CD4-positive, alpha-beta T cell treated with Interleukin-17A for 1 hour (primary cell): ENCODE measurements around the gene PLXNB1.

Experiments used
- DNase-seq: peaks from one replicate; pipeline ENCODE4 v3.0.0-alpha.2; 2020

Gene PLXNB1

DNA sequence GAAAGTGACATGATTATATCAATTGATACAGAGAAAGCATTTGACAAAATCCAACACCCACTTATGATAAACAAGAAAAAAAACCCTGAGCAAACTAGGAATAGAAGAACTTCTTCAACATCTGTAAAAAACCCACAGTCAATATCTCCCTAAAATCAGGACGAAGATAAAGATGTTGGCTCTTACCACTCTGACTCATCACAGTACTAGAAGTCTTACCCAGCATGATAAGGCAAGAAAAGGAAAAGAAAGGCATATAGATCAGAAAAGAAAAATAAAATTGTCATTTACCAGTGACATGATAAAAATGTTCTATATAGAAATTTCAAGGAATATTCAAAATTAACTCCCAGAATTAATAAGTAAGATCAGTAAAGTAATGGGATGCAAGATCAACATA lies 65.0 kb downstream of the PLXNB1 start:
- no peak for DNase-seq

DNA sequence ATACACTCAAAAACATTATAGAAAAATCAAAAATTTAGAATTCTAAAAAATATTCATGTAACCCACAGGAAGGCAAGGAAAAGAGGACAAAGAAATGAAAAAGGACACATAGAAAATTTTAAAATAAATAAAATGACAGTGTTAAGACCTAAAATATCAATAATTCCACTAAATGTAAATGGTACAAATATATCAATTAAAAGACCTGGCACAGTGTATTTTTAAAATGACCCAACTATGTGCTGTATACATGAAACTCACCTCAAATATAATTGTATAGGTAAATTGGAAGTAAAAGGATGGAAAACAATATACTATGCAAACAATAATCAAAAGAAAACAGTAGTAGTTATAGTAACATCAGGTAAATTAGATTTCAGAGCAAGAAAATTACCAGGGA lies 68.0 kb downstream of the PLXNB1 start:
- no peak for DNase-seq

DNA sequence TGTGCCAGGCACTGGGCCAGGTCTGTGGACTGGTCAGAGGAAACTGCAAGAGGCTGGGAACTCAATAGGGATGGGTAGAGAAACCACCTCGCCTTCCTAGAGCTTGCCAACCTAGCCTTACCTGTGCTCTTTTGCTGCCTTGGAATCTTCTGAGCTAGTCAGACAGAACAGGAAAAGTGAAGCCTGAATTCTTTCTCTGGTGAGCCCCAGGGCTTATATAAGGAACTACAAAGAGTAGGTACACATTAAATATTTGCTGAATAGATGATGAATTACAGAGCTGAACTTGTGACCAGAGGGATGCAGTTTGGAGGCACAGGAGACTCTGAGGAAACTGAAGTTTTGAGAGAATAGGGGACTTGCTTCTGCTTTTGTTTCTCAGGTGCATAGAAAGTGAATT lies 73.5 kb downstream of the PLXNB1 start:
- DNase-seq = no peak

DNA sequence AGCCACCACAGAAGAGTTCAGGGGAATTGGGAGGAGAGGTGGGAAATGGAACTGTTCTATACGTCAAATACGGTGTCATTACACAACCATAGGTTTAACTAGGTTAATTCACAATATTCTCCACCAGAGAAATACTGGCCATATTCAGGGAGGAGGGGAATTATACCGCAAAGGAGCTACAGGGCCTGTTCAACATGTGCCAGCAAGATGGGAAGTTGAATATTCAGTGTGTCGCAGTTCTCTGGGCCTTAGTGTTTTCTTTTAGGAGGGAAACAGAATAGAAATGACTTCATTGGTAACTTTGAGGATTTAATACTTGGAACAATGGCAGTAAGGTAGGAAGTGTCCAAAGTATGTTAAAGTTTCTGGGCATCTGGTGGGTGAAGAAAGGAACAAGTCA lies 75.9 kb downstream of the PLXNB1 start:
- no peak for DNase-seq
